ENCODE measurements around the gene WNT5B.

- TF ChIP-seq RBBP5 (IDR thresholded peaks at IDR 0.05; ENCODE audit: borderline replicate concordance, low read depth, low read length) (no peak), MAFK (IDR thresholded peaks at IDR 0.05; ENCODE audit: low read depth, low read length) (no peak), SRF (IDR thresholded peaks at IDR 0.05; ENCODE audit: low read depth, low read length) (no peak), CREB1 (IDR thresholded peaks at IDR 0.05) (no peak), ZNF274 (IDR thresholded peaks at IDR 0.05; ENCODE audit: borderline replicate concordance, extremely low read depth, low read length) (no peak), EZH2 (IDR thresholded peaks at IDR 0.05; ENCODE audit: low read depth, low read length, severe bottlenecking) (no peak), BRCA1 (IDR thresholded peaks at IDR 0.05; ENCODE audit: low read depth, low read length) (no peak), EP300 (IDR thresholded peaks at IDR 0.05; ENCODE audit: borderline replicate concordance in 1 of 2, low read depth in 2 of 2, low read length in 2 of 2) (no peak), RFX5 (IDR thresholded peaks at IDR 0.05; ENCODE audit: borderline replicate concordance, low read depth, low read length) (no peak), JUND (IDR thresholded peaks at IDR 0.05; ENCODE audit: low read length) (no peak), MAX (IDR thresholded peaks at IDR 0.05) (no peak)
- TF ChIP-seq, protein P1, sequence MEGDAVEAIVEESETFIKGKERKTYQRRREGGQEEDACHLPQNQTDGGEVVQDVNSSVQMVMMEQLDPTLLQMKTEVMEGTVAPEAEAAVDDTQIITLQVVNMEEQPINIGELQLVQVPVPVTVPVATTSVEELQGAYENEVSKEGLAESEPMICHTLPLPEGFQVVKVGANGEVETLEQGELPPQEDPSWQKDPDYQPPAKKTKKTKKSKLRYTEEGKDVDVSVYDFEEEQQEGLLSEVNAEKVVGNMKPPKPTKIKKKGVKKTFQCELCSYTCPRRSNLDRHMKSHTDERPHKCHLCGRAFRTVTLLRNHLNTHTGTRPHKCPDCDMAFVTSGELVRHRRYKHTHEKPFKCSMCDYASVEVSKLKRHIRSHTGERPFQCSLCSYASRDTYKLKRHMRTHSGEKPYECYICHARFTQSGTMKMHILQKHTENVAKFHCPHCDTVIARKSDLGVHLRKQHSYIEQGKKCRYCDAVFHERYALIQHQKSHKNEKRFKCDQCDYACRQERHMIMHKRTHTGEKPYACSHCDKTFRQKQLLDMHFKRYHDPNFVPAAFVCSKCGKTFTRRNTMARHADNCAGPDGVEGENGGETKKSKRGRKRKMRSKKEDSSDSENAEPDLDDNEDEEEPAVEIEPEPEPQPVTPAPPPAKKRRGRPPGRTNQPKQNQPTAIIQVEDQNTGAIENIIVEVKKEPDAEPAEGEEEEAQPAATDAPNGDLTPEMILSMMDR (IDR thresholded peaks at IDR 0.05; ENCODE audit: control extremely low read depth in 1 of 3, insufficient read depth in 1 of 3, low read depth in 1 of 3, low read length in 3 of 3): no peak
These were observed 34.6 kb downstream of the WNT5B start for GRCh38 chr12:1663440-1664132.

All from H1 (cell line).